Osteocyte (in vitro differentiated cells): ENCODE measurements around the gene STK33. TPM values are rescaled to one million over a fixed set of nuclear protein-coding genes. Genes with fewer than 3 reads are reported as not detected.

Experiments used
- DNase-seq: peaks from one replicate; pipeline ENCODE4 v3.0.0; 2021; ENCODE audit warnings: mixed read lengths; ENCODE audit not compliant: unreplicated experiment; ENCODE audit errors: extremely low spot score
- H3K27ac Mint-ChIP-seq: one replicate; pipeline ENCODE4 v1.8.0; 2021; ENCODE audit warnings: mild to moderate bottlenecking, mixed read lengths; ENCODE audit not compliant: unreplicated experiment
- H3K27me3 Mint-ChIP-seq: one replicate; pipeline ENCODE4 v1.8.0; 2021; ENCODE audit warnings: mixed read lengths; ENCODE audit not compliant: unreplicated experiment
- H3K36me3 Mint-ChIP-seq: one replicate; pipeline ENCODE4 v1.8.0; 2021; ENCODE audit warnings: mixed read lengths; ENCODE audit not compliant: unreplicated experiment
- H3K4me1 Mint-ChIP-seq: one replicate; pipeline ENCODE4 v1.8.0; 2021; ENCODE audit warnings: mixed read lengths; ENCODE audit not compliant: unreplicated experiment
- H3K4me3 Mint-ChIP-seq: one replicate; pipeline ENCODE4 v1.8.0; 2021; ENCODE audit warnings: mild to moderate bottlenecking, moderate library complexity, mixed read lengths; ENCODE audit not compliant: unreplicated experiment
- H3K9me3 Mint-ChIP-seq: one replicate; pipeline ENCODE4 v1.8.0; 2021; ENCODE audit warnings: mixed read lengths; ENCODE audit not compliant: unreplicated experiment
- total RNA-seq: library from RNA; stranded (reverse); gene quantifications from 2 replicates; pipeline ENCODE4 v1.2.1, GENCODE V29; 2021
- TF ChIP-seq, protein P1 (sequence below): fragments of 200-600 bp; sonication (generic); IDR thresholded peaks from 2 replicates; pipeline ENCODE4 v1.5.0; 2021; ENCODE audit warnings: antibody characterized with exemption, mild to moderate bottlenecking, moderate library complexity

STK33 gene
- total RNA-seq, 1 donor from 2014 or later: 1.3 TPM

DNA sequence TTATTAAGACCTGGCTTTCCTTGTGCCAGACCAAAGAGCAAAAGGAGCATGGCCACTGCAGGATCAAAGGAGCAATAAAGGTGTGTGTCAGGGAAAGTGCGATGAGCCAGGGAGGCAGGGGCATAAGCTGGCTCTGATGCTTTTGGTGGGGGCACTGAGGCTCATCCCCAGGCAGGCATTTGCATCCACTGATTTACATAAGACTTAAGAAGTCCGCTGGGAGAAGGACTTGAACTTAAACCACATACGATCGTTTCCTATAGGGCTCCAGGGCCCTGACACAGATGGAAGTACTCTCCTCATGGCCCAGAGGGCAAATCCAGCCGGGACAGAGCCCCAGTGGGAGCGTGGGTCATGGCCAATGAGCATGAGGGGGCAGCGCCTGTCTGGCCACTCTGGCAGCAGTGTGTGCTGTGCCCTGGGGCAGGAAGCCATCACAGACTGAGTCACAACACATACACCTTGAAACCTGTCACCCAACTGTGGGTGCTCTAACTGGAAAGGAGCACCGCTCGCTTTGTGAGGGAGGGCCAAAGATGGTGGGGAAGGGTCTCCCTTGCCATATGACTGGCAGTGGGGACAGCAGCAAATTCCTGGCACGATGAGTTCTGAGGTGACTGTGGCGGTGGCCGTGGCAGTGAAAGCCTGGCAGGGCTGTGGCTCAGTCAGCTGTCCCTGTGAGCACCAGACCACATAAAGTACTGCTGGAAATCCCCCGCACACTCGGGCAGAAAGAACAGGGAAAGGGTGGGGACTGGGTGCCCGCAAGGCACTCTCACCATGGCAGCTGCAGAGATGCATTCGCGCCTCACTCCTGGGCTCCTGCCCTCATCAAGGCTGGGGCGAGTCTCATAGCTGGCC lies 251.0 kb downstream of the STK33 start:
- no peaks in the 10 kb centered on the region for H3K4me1 Mint-ChIP-seq
- DNase-seq: no peak
- H3K27ac Mint-ChIP-seq: no peak overlapping the region
- no peaks in the 10 kb centered on the region for H3K9me3 Mint-ChIP-seq
- TF ChIP-seq, protein P1, sequence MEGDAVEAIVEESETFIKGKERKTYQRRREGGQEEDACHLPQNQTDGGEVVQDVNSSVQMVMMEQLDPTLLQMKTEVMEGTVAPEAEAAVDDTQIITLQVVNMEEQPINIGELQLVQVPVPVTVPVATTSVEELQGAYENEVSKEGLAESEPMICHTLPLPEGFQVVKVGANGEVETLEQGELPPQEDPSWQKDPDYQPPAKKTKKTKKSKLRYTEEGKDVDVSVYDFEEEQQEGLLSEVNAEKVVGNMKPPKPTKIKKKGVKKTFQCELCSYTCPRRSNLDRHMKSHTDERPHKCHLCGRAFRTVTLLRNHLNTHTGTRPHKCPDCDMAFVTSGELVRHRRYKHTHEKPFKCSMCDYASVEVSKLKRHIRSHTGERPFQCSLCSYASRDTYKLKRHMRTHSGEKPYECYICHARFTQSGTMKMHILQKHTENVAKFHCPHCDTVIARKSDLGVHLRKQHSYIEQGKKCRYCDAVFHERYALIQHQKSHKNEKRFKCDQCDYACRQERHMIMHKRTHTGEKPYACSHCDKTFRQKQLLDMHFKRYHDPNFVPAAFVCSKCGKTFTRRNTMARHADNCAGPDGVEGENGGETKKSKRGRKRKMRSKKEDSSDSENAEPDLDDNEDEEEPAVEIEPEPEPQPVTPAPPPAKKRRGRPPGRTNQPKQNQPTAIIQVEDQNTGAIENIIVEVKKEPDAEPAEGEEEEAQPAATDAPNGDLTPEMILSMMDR: no peak
- no peak overlapping the region for H3K4me3 Mint-ChIP-seq
- H3K27me3 Mint-ChIP-seq: peaks cover 11% of the 10 kb centered on the region
- no peaks in the 10 kb centered on the region for H3K36me3 Mint-ChIP-seq

DNA sequence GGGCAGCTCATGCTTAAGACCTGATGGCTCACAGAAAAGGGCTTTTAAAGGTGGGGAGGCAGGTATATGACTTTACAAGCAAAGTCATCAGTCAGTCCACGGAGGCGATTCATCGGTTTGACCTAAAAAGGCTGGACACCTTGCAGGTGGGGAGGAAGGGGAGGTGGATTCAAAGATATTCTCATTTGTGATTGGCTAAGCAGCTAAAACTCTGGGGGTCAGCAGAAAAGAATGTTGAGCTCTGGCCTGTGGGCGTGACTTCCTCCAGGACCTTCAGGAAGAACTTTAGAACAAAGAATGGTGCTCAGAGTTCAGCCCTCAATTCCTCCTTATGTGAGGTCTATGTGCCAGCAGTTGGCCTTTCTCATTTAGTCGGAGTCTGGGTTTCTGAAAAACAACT lies 252.0 kb downstream of the STK33 start:
- DNase-seq: no peak
- Mint-ChIP-seq H3K27ac (no peak overlapping the region), H3K9me3 (no peaks in the 10 kb centered on the region), H3K36me3 (no peaks in the 10 kb centered on the region), H3K27me3 (peaks cover 3% of the 10 kb centered on the region), H3K4me3 (no peak overlapping the region), H3K4me1 (no peaks in the 10 kb centered on the region)
- TF ChIP-seq, protein P1: no peak

Other genes with a start within 250 kb of the STK33 start
- gene TRIM66, start 88.4 kb upstream of the STK33 start, total RNA-seq: 10.0 and 10.2 TPM in 2 replicates
- gene RPL27A, start 88.6 kb upstream of the STK33 start, total RNA-seq: 750 and 815 TPM in 2 replicates